ENCODE results near the gene KRT84.

DNA sequence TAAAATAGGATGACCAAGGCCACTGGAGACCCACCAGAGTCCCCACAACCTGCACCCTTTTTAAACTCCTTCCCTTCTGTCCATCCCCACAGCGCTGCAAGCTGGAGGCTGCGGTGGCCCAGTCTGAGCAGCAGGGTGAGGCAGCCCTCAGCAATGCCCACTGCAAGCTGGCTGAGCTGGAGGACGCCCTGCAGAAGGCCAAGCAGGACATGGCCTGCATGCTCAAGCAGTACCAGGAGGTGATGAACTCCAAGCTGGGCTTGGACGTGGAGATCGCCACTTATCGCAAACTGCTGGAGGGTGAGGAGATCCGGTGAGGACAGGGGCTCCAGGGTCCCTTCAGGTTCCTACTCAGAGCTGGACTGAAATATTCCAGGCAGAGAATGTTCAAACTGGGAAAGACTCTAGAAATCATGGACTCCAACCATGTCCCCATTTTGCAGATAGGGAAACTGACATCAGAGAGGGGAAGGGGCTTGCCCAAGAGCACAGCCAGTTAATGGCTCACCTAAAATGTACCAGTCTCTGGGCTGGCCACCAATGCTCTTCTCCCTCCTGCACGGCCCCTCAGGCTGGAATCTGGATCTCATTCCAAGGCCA is 35.3 kb downstream of the KRT84 start:
- TF ChIP-seq, protein P1, sequence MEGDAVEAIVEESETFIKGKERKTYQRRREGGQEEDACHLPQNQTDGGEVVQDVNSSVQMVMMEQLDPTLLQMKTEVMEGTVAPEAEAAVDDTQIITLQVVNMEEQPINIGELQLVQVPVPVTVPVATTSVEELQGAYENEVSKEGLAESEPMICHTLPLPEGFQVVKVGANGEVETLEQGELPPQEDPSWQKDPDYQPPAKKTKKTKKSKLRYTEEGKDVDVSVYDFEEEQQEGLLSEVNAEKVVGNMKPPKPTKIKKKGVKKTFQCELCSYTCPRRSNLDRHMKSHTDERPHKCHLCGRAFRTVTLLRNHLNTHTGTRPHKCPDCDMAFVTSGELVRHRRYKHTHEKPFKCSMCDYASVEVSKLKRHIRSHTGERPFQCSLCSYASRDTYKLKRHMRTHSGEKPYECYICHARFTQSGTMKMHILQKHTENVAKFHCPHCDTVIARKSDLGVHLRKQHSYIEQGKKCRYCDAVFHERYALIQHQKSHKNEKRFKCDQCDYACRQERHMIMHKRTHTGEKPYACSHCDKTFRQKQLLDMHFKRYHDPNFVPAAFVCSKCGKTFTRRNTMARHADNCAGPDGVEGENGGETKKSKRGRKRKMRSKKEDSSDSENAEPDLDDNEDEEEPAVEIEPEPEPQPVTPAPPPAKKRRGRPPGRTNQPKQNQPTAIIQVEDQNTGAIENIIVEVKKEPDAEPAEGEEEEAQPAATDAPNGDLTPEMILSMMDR (conservative IDR thresholded peaks at IDR 0.05; ENCODE audit: low read depth, low read length) = no peak
- TF ChIP-seq MXI1 (IDR thresholded peaks at IDR 0.05; ENCODE audit: borderline replicate concordance, low read depth, low read length) (no peak), POLR2A (IDR thresholded peaks at IDR 0.05; ENCODE audit: low read depth, low read length) (no peak), NFE2L2 (IDR thresholded peaks at IDR 0.05; ENCODE audit: low read depth, low read length) (no peak), RAD21 (IDR thresholded peaks at IDR 0.05; ENCODE audit: low read length) (no peak), RCOR1 (IDR thresholded peaks at IDR 0.05; ENCODE audit: insufficient replicate concordance, low read length) (no peak), CHD1 (IDR thresholded peaks at IDR 0.05; ENCODE audit: low read depth, low read length) (no peak)
- TF ChIP-seq, protein P2, sequence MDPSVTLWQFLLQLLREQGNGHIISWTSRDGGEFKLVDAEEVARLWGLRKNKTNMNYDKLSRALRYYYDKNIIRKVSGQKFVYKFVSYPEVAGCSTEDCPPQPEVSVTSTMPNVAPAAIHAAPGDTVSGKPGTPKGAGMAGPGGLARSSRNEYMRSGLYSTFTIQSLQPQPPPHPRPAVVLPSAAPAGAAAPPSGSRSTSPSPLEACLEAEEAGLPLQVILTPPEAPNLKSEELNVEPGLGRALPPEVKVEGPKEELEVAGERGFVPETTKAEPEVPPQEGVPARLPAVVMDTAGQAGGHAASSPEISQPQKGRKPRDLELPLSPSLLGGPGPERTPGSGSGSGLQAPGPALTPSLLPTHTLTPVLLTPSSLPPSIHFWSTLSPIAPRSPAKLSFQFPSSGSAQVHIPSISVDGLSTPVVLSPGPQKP (IDR thresholded peaks at IDR 0.05; ENCODE audit: borderline replicate concordance, low read depth, low read length) = no peak
